DOHH2 (cell line): ENCODE data around the gene CFAP43.

Experiments used
- CTCF ChIP-seq: fragments of 200-600 bp; sonication (generic); IDR thresholded peaks from one replicate; pipeline ENCODE4 v1.5.1; 2014; ENCODE audit warnings: antibody characterized with exemption, mild to moderate bottlenecking, low read depth, low read length; ENCODE audit not compliant: poor library complexity, severe bottlenecking
- EZH2phosphoT487 ChIP-seq: fragments of 200-600 bp; sonication (generic); IDR thresholded peaks from 2 replicates; pipeline ENCODE4 v1.6.1; 2017; ENCODE audit warnings: borderline replicate concordance, mild to moderate bottlenecking, antibody characterized with exemption, low read length, moderate library complexity, mixed read lengths

- TF ChIP-seq CTCF (no peak), EZH2phosphoT487 (no peak)
Measured at GRCh38 chr10:104190695-104191094, 41.5 kb downstream of the CFAP43 start.
